Mononuclear cell (primary cell): Measurements from ENCODE around the gene FAM81B. TPM values are rescaled to one million over a fixed set of nuclear protein-coding genes. Genes with fewer than 3 reads are reported as not detected.

ENCODE experiments used
- H3K27me3 ChIP-seq: 2 replicates; pipeline ENCODE4 v1.6.0; 2011; ENCODE audit warnings: low read length, control low read depth; ENCODE audit not compliant: insufficient read depth
- H3K4me1 ChIP-seq: 2 replicates; pipeline ENCODE4 v1.5.1; 2011; ENCODE audit warnings: mild to moderate bottlenecking, low read length, control low read depth; ENCODE audit not compliant: insufficient read depth
- H3K4me3 ChIP-seq: 2 replicates; pipeline ENCODE4 v1.5.1; 2011; ENCODE audit warnings: mild to moderate bottlenecking, low read length, moderate library complexity
- H3K9me3 ChIP-seq: 2 replicates; pipeline ENCODE4 v1.5.1; 2011; ENCODE audit warnings: low read depth, mild to moderate bottlenecking, control low read depth, low read length
- total RNA-seq: library from RNA; depleted of rRNA; stranded (reverse); fragments of >200 nt; gene quantifications from one replicate; pipeline ENCODE4 v1.2.3, GENCODE V29; 2012

The FAM81B gene
- total RNA-seq, 1 donor, result 1.8 TPM

- H3K9me3 ChIP-seq, result peaks cover 22% of the 10 kb centered on the region
- H3K27me3 ChIP-seq, result no peaks in the 10 kb centered on the region
- no peaks in the 10 kb centered on the region for H3K4me1 ChIP-seq
- no peak overlapping the region for H3K4me3 ChIP-seq
Observed at GRCh38 chr5:95484421-95484820, 93.3 kb downstream of the FAM81B start.

- H3K9me3 ChIP-seq, result peaks cover 23% of the 10 kb centered on the region
- H3K4me1 ChIP-seq, result no peaks in the 10 kb centered on the region
- H3K27me3 ChIP-seq, result no peaks in the 10 kb centered on the region
- H3K4me3 ChIP-seq, result no peak overlapping the region
Observed at GRCh38 chr5:95486191-95486590, 95.0 kb downstream of the FAM81B start.

GRCh38 chr5:95487880-95488279 is 96.7 kb downstream of the FAM81B start:
- H3K4me3 ChIP-seq, result no peak overlapping the region
- H3K27me3 ChIP-seq, result no peaks in the 10 kb centered on the region
- no peaks in the 10 kb centered on the region for H3K4me1 ChIP-seq
- peaks cover 23% of the 10 kb centered on the region for H3K9me3 ChIP-seq

Other genes starting within 250 kb of the FAM81B start
- 33.6 TPM for gene MCTP1, start 106.3 kb upstream of the FAM81B start, total RNA-seq
- gene SKIC3, start 163.6 kb downstream of the FAM81B start, total RNA-seq, result 65.0 TPM
- 2.6 TPM for gene ARSK, start 163.7 kb downstream of the FAM81B start, total RNA-seq
- gene GPR150, start 228.7 kb downstream of the FAM81B start, total RNA-seq, result 0.42 TPM